G401 (cell line): ENCODE measurements around the gene C1orf159. TPM values are rescaled to one million over a fixed set of nuclear protein-coding genes. Genes with fewer than 3 reads are reported as not detected.
A peak's percentile ranks its signal among the peaks of the same experiment; 100 is the strongest.

ENCODE experiments used
- DNase-seq: peaks from one replicate; pipeline ENCODE4 v3.0.0-alpha.2; 2015; ENCODE audit warnings: low spot score
- in situ Hi-C: cut with HindIII; loops from 2 replicates; pipeline ENCODE4 v1.10.0; 2016; ENCODE audit warnings: low sequenced_read_pairs, mixed read lengths
- total RNA-seq: library from RNA; depleted of rRNA; stranded (reverse); fragments of >200 nt; shearing (Covaris generic); gene quantifications from 2 replicates; pipeline ENCODE4 v1.2.3, GENCODE V29; 2014; rRNA removed

Gene C1orf159
- total RNA-seq, 1 experiment from 2014 or later, result 17.1 TPM

DNA sequence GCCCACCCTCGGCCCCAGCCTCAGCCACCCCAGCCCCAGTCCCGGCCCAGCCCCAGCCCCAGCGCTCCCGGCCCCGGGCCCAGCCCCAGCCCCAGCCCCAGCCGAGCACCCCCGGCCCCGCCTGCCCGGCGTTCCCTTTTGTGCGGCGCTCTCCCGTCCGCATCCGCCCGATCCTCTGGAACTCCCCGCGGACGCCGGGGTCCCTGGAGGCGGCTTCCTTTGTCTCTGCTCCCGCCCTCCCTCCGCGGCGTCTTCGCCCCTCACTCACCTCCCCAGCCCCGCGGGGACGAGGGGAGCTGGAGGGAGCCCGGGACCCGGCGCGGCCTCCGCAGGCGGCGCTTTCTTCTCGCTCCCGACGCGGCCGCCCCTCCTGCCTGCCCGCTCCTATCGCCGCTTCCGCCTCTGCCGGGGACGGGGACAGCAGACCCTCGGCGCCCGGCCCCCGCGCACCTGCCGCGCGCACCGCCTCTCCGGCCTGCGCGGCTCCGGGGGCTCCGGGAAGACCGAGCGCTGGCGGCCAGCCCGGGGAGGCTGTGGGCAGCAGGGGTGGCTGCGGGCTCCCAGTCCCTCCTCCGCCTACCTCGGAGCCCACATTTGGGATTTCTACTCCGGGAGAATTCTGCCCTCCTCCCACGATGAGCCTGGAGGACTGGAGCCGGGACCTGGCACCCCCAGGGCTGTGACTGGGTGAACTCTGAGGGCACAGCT lies 82.0 kb downstream of the C1orf159 start:
- in situ Hi-C loops, result no loop called here
- no peak for DNase-seq

- in situ Hi-C loops, result no loop called here
Observed at GRCh38 chr1:1033009-1033587, 82.8 kb downstream of the C1orf159 start.

GRCh38 chr1:1032424-1032823 lies 83.5 kb downstream of the C1orf159 start:
- DNase-seq, result no peak
- in situ Hi-C loops, result no loop called here

More at GRCh38 chr1:1033009-1033587, 82.8 kb downstream of the C1orf159 start:
- DNase-seq, result peak; percentile 25

Other genes starting within 250 kb of the C1orf159 start
- 398 and 434 TPM in 2 replicates for gene SAMD11, start 192.2 kb downstream of the C1orf159 start, total RNA-seq
- 193 and 221 TPM in 2 replicates for gene NOC2L, start 156.8 kb downstream of the C1orf159 start, total RNA-seq
- 23.3 and 25.4 TPM in 2 replicates for gene KLHL17, start 155.5 kb downstream of the C1orf159 start, total RNA-seq
- 4.3 and 5.5 TPM in 2 replicates for gene PLEKHN1, start 149.6 kb downstream of the C1orf159 start, total RNA-seq
- 0.17 TPM in 1 of 2 replicates, not detected in the other for gene PERM1, start 134.0 kb downstream of the C1orf159 start, total RNA-seq
- 27.5 and 66.5 TPM in 2 replicates for gene HES4, start 116.0 kb downstream of the C1orf159 start, total RNA-seq
- 213 and 304 TPM in 2 replicates for gene ISG15, start 102.6 kb downstream of the C1orf159 start, total RNA-seq
- 103 and 106 TPM in 2 replicates for gene AGRN, start 96.0 kb downstream of the C1orf159 start, total RNA-seq
- 3.5 and 4.3 TPM in 2 replicates for gene RNF223, start 41.8 kb downstream of the C1orf159 start, total RNA-seq
- gene TTLL10, start 57.8 kb upstream of the C1orf159 start, total RNA-seq, result not detected in 2 replicates
- gene TNFRSF18, start 90.5 kb upstream of the C1orf159 start, total RNA-seq, result 1.2 TPM in 1 of 2 replicates, not detected in the other
- not detected in 2 replicates for gene TNFRSF4, start 98.1 kb upstream of the C1orf159 start, total RNA-seq
- gene SDF4, start 115.9 kb upstream of the C1orf159 start, total RNA-seq, result 92.4 and 99.1 TPM in 2 replicates
- gene B3GALT6, start 116.1 kb upstream of the C1orf159 start, total RNA-seq, result 38.4 and 44.3 TPM in 2 replicates
- gene C1QTNF12, start 130.6 kb upstream of the C1orf159 start, total RNA-seq, result 5.1 and 13.3 TPM in 2 replicates
- 88.4 and 102 TPM in 2 replicates for gene UBE2J2, start 157.8 kb upstream of the C1orf159 start, total RNA-seq
- gene SCNN1D, start 164.3 kb upstream of the C1orf159 start, total RNA-seq, result 0.71 and 1.2 TPM in 2 replicates
- 23.6 and 33.8 TPM in 2 replicates for gene ACAP3, start 191.8 kb upstream of the C1orf159 start, total RNA-seq
- 66.7 and 84.9 TPM in 2 replicates for gene PUSL1, start 192.5 kb upstream of the C1orf159 start, total RNA-seq
- gene INTS11, start 208.6 kb upstream of the C1orf159 start, total RNA-seq, result 107 and 109 TPM in 2 replicates
- 22.5 and 23.5 TPM in 2 replicates for gene CPTP, start 208.7 kb upstream of the C1orf159 start, total RNA-seq
- 0.14 TPM in 1 of 2 replicates, not detected in the other for gene TAS1R3, start 215.2 kb upstream of the C1orf159 start, total RNA-seq
- 66.4 and 70.2 TPM in 2 replicates for gene DVL1, start 233.3 kb upstream of the C1orf159 start, total RNA-seq
- 23.0 and 26.7 TPM in 2 replicates for gene MXRA8, start 242.5 kb upstream of the C1orf159 start, total RNA-seq